CD4-positive, alpha-beta T cell treated with Interleukin-6 for 4 hours (primary cell): ENCODE results near the gene DOCK2.

ENCODE experiments used
- DNase-seq: peaks from one replicate; pipeline ENCODE4 v3.0.0-alpha.2; 2020; ENCODE audit warnings: mixed read lengths

The DOCK2 gene

GRCh38 chr5:169956126-169956525 lies 319.1 kb downstream of the DOCK2 start:
- DNase-seq, result no peak

GRCh38 chr5:169956756-169957155 lies 319.7 kb downstream of the DOCK2 start:
- DNase-seq, result no peak

GRCh38 chr5:169958278-169958677 lies 321.2 kb downstream of the DOCK2 start:
- no peak for DNase-seq

- no peak for DNase-seq
Observed at GRCh38 chr5:169960659-169961058, 323.6 kb downstream of the DOCK2 start.

GRCh38 chr5:169964246-169964645 lies 327.2 kb downstream of the DOCK2 start:
- no peak for DNase-seq

- no peak for DNase-seq
Observed at GRCh38 chr5:169970339-169970738, 333.3 kb downstream of the DOCK2 start.

GRCh38 chr5:169970911-169971765 lies 334.1 kb downstream of the DOCK2 start:
- DNase-seq, result no peak

GRCh38 chr5:169971780-169972179 lies 334.7 kb downstream of the DOCK2 start:
- no peak for DNase-seq

- no peak for DNase-seq
Observed at GRCh38 chr5:169973056-169973455, 336.0 kb downstream of the DOCK2 start.

- no peak for DNase-seq
Observed at GRCh38 chr5:169974121-169974770, 337.2 kb downstream of the DOCK2 start.

GRCh38 chr5:169978714-169979113 lies 341.6 kb downstream of the DOCK2 start:
- no peak for DNase-seq

GRCh38 chr5:169979871-169980270 lies 342.8 kb downstream of the DOCK2 start:
- no peak for DNase-seq

GRCh38 chr5:169980418-169981053 lies 343.5 kb downstream of the DOCK2 start, which contains the start of gene INSYN2B:
INSYN2B (minus strand) TSS chr5:169980495; CDS start chr5:169883898, 96,597 bp downstream.
- no peak for DNase-seq

- DNase-seq, result no peak
Observed at GRCh38 chr5:169988206-169988605, 351.1 kb downstream of the DOCK2 start.

- DNase-seq, result no peak
Observed at GRCh38 chr5:169988947-169989346, 351.9 kb downstream of the DOCK2 start.

GRCh38 chr5:169989365-169989764 lies 352.3 kb downstream of the DOCK2 start:
- no peak for DNase-seq

GRCh38 chr5:169991115-169991869 lies 354.2 kb downstream of the DOCK2 start:
- no peak for DNase-seq

GRCh38 chr5:169992789-169993484 lies 355.9 kb downstream of the DOCK2 start:
- DNase-seq, result no peak

GRCh38 chr5:169993485-169993790 lies 356.4 kb downstream of the DOCK2 start:
- DNase-seq, result no peak

GRCh38 chr5:169997798-169998197 lies 360.7 kb downstream of the DOCK2 start:
- DNase-seq, result no peak

- DNase-seq, result no peak
Observed at GRCh38 chr5:169999621-170000020, 362.5 kb downstream of the DOCK2 start.

GRCh38 chr5:170000155-170000554 lies 363.1 kb downstream of the DOCK2 start:
- DNase-seq, result no peak

- DNase-seq, result no peak
Observed at GRCh38 chr5:170006021-170006420, 368.9 kb downstream of the DOCK2 start.
